Activated gamma-delta T cell (primary cell): Measurements from ENCODE around the gene MAP1LC3B.

ENCODE experiments used
- DNase-seq: peaks from one replicate; lab custom pipeline; 2025; lab: John Stamatoyannopoulos, UW
- total RNA-seq, 2 donors: gene quantifications; one replicate each; lab custom pipeline; 2026; lab: John Stamatoyannopoulos, UW

MAP1LC3B gene
- total RNA-seq = 41.8 to 57.0 reads per million in 2 donors

GRCh38 chr16:87391950-87392820 is at the start of gene MAP1LC3B:
Gene MAP1LC3B, plus strand, starts transcription at chr16:87392336. Its CDS starts 92 bp downstream, at chr16:87392428.
- peak; percentile 98 for DNase-seq

GRCh38 chr16:87342504-87342903 is 49.6 kb upstream of the MAP1LC3B start:
- no peak for DNase-seq

GRCh38 chr16:87342978-87343752 is 49.0 kb upstream of the MAP1LC3B start:
- no peak for DNase-seq

GRCh38 chr16:87343753-87344050 is 48.4 kb upstream of the MAP1LC3B start:
- no peak for DNase-seq

GRCh38 chr16:87344165-87344930 is 47.8 kb upstream of the MAP1LC3B start:
- DNase-seq = no peak

DNA sequence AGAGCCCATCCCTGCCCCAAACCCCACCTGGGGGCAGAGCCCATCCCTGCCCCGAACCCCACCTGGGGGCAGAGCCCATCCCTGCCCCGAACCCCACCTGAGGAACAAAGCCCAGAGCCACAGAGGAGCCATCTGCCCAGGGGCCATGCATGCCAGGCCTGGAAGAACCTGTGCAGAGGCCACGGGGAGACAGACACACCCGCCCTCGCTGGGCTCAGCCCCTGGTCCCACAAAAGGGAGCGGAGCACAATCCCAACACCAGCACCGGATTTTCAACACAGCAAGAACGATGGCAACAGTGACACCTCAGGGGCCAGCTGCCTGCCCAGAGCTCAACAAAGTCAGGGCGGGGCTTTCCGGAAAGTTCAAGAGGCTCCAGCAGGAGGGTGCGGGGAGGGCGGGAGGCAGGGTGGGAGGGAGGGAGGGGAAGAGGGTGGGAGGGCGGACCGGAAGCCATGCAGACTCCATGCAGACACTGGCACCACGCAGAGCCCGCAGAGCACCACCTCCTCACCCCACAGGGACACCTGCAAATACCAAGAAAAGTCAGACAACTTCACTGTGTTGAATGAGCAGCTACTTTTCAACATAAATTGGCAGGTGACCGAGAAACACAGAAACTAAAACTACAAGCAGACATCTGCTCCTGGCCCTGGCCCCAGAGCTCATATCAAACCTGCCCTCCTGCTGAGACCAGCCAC is 47.1 kb upstream of the MAP1LC3B start:
- DNase-seq = peak; percentile 29

GRCh38 chr16:87345726-87346424 is 46.3 kb upstream of the MAP1LC3B start:
- no peak for DNase-seq

- DNase-seq = no peak
Observed at GRCh38 chr16:87346517-87347060, 45.5 kb upstream of the MAP1LC3B start.

- no peak for DNase-seq
Observed at GRCh38 chr16:87347932-87348615, 44.1 kb upstream of the MAP1LC3B start.

DNA sequence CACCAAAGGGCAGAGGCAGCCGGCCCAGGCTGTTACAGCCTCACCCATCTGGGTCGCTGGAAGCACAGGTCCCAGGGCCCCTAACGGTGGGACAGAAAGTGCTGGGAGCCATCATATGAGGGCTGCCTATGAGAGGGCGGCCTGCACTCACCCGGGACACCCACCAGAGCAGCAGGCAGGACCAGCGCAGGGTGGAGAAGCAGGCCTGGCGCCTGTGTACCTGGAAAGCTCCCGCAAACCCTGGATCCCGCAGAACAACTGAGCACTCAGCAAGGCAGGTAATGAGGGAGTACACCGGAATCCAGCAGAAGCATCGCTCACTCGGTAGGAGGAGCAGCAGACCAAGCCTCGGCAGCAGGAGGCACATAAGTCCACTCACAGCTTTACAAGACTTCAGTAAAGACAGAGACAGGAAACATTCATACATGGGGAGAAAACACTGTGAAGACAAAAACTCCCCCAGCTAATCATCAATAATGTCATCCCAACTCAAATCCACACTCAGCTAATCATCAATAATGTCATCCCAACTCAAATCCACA is 43.4 kb upstream of the MAP1LC3B start:
- DNase-seq = no peak

GRCh38 chr16:87350031-87350430 is 42.1 kb upstream of the MAP1LC3B start:
- DNase-seq = no peak

DNA sequence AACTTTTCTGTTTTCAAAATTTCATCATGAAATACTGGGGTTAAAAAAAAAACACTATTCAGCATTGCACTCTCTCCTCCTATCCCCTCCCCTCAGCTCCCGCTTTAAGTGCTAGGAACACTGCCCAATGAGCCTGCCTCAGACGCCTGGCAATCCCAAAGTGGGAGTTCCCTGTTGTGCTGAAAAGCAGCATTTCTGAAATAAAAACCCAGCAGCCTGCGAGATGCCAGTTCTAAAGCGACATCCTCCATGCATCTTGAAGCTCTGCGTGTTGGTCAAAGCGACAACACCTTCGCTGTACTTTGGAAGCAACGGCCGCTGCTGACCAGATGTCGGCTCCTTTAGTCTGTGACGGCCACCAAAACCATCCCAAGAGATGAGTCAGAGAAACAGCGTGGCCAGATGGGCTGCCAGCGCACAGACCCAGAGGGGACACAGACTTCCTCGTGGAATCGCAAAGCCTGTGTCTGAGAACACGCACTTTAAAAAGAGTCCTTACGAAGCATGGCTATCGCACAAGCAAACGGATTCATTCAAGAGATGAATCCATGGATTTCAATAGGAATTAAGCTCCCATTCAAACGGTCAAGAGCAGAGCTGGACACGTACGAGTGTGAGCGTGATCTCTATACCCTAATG is 41.3 kb upstream of the MAP1LC3B start:
- DNase-seq = no peak

DNA sequence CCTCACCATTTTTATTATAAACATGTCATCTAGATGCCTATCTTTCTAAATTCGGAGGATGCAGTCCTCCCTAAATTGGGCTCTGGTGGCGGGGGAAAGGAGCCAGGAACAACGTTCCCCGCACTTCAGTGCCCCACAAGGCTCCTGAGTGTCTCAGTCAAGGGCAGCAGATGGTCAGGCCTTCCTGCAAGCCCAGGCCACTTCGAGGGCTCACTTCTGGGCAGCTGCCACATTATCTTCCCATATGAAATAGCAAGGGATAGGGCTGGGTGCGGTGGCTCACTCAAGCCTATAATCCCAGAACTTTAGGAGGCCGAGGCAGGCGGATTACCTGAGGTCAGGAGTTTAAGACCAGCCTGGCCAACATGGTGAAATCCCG is 40.8 kb upstream of the MAP1LC3B start:
- no peak for DNase-seq

DNA sequence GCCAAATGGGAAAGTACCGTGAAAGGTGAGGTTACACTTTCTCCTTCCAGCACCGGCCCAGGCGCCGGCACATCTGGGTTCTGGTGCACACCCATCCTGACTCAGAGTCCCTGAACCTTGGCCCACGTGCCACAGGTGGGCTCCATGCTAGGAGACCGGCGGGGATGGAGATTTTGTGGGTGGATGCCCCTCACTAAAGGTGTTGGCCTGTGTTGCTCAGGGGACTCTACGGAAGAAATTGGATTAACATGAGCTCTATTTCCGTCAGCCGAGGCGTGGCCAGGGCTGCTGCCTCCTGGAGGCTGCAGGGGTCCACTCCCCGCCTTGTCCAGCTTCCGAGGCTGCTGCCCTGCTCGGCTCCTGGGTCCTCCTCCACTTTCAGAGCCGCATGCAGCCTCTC is 39.3 kb upstream of the MAP1LC3B start:
- no peak for DNase-seq

- no peak for DNase-seq
Observed at GRCh38 chr16:87353613-87354012, 38.5 kb upstream of the MAP1LC3B start.

- no peak for DNase-seq
Observed at GRCh38 chr16:87356491-87356853, 35.7 kb upstream of the MAP1LC3B start.

GRCh38 chr16:87358250-87358649 is 33.9 kb upstream of the MAP1LC3B start:
- DNase-seq = no peak

DNA sequence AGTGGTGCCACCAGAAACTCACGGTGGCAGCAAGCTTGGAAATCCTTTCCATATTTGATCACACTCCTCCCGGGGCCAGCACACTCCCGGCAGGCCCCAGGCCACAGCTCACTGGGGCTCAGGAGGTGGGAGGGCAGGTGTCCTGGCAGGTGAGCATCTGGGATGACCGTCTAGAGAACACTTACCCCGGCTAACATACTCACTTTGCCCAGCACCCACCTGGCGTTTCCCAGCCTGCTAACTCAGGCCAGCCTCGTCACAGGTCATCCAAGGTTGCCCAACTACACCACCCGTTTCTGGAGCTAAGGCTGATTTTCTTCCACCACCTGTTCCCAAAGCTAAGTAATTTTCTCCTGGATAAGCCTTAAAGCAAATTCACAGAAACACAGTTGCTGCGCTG is 33.4 kb upstream of the MAP1LC3B start:
- no peak for DNase-seq

- no peak for DNase-seq
Observed at GRCh38 chr16:87359121-87359520, 33.0 kb upstream of the MAP1LC3B start.
